ENCODE results near the gene NFIB.

NFIB gene

GRCh38 chr9:14147738-14148137, 166.2 kb downstream of the NFIB start:
- H3K4me2 ChIP-seq (ENCODE audit: low read length), result no peak overlapping the region
- H3K4ac ChIP-seq (ENCODE audit: low read depth, low read length), result no peak overlapping the region
- H3K27ac ChIP-seq (ENCODE audit: low read depth, low read length), result no peak overlapping the region
- DNase-seq, result no peak
- H3K9ac ChIP-seq (ENCODE audit: low read length), result no peak overlapping the region
- no peaks in the 10 kb centered on the region for H3K79me2 ChIP-seq (ENCODE audit: control insufficient read depth, insufficient read depth, low read length)
- no peaks in the 10 kb centered on the region for H3K79me1 ChIP-seq (ENCODE audit: low read length)
- no peak overlapping the region for H2AK5ac ChIP-seq (ENCODE audit: low read length)
- H3K4me1 ChIP-seq (ENCODE audit: control insufficient read depth, low read depth, low read length), result no peaks in the 10 kb centered on the region
- WGBS (ENCODE audit: extremely low coverage, insufficient coverage, low lambda C conversion rate), result no CpG with 5 or more reads among the region's 1 CpG
- H3K4me3 ChIP-seq (ENCODE audit: low read length), result no peak overlapping the region
- H3K56ac ChIP-seq (ENCODE audit: low read length), result no peak overlapping the region
- H2BK120ac ChIP-seq (ENCODE audit: low read depth, low read length), result no peak overlapping the region
- H4K8ac ChIP-seq (ENCODE audit: low read depth, low read length), result no peak overlapping the region
- H4K5ac ChIP-seq (ENCODE audit: low read length), result no peak overlapping the region
- H3K18ac ChIP-seq (ENCODE audit: low read length), result no peak overlapping the region
- no peaks in the 10 kb centered on the region for H3K27me3 ChIP-seq (ENCODE audit: insufficient read depth, low read length, poor library complexity)
- no peak overlapping the region for H2BK5ac ChIP-seq (ENCODE audit: low read length)
- H2BK15ac ChIP-seq (replicated peaks; ENCODE audit: low read depth), result no peak overlapping the region
- no peak overlapping the region for H3K23ac ChIP-seq (ENCODE audit: low read length)
- no peaks in the 10 kb centered on the region for H3K36me3 ChIP-seq (ENCODE audit: control insufficient read depth, insufficient read depth, low read length)

DNA sequence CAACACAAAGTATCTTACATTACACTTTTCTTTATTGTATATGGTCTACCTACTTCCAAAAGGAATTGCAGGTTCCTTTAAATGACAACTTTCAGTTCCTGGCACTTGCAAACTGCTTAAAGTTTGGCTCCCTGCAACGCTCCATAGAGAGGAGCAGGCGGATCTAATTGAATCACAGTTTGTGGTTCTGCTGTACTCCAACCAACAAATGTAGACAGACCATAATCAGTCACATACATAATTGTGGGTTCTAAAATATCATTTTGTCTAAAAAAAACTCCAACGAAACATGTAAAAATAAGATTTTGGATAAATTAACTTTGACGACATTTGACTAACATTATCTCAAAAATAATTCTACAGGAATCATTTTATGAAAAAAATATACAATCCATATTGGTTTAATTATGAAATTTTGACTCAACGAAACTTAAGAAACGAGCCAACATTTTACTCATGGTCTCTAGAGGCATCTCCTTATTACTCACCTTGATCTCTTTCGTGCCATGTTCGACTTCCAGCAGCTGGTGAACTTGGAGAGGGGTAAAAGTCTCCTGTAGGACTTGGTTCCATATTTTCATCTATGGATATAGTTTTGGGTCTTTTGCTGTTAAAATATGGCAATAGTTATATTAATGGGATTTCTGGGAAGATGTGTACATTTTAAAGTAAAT, 167.6 kb downstream of the NFIB start:
- H4K5ac ChIP-seq (ENCODE audit: low read length), result no peak overlapping the region
- no peak overlapping the region for H3K56ac ChIP-seq (ENCODE audit: low read length)
- H3K4me3 ChIP-seq (ENCODE audit: low read length), result no peak overlapping the region
- H3K18ac ChIP-seq (ENCODE audit: low read length), result no peak overlapping the region
- no peak overlapping the region for H2BK15ac ChIP-seq (replicated peaks; ENCODE audit: low read depth)
- H3K4me2 ChIP-seq (ENCODE audit: low read length), result no peak overlapping the region
- no peak overlapping the region for H2BK5ac ChIP-seq (ENCODE audit: low read length)
- H3K36me3 ChIP-seq (ENCODE audit: control insufficient read depth, insufficient read depth, low read length), result no peaks in the 10 kb centered on the region
- no peaks in the 10 kb centered on the region for H3K79me1 ChIP-seq (ENCODE audit: low read length)
- no peaks in the 10 kb centered on the region for H3K79me2 ChIP-seq (ENCODE audit: control insufficient read depth, insufficient read depth, low read length)
- no peaks in the 10 kb centered on the region for H3K27me3 ChIP-seq (ENCODE audit: insufficient read depth, low read length, poor library complexity)
- no peak overlapping the region for H3K27ac ChIP-seq (ENCODE audit: low read depth, low read length)
- H3K4ac ChIP-seq (ENCODE audit: low read depth, low read length), result no peak overlapping the region
- H3K23ac ChIP-seq (ENCODE audit: low read length), result no peak overlapping the region
- H3K9ac ChIP-seq (ENCODE audit: low read length), result no peak overlapping the region
- H3K4me1 ChIP-seq (ENCODE audit: control insufficient read depth, low read depth, low read length), result no peaks in the 10 kb centered on the region
- WGBS (ENCODE audit: extremely low coverage, insufficient coverage, low lambda C conversion rate), result no CpG with 5 or more reads among the region's 8 CpGs
- no peak overlapping the region for H4K8ac ChIP-seq (ENCODE audit: low read depth, low read length)
- no peak overlapping the region for H2BK120ac ChIP-seq (ENCODE audit: low read depth, low read length)
- DNase-seq, result no peak
- no peak overlapping the region for H2AK5ac ChIP-seq (ENCODE audit: low read length)

GRCh38 chr9:14144215-14144614, 169.7 kb downstream of the NFIB start:
- H2BK120ac ChIP-seq (ENCODE audit: low read depth, low read length), result no peak overlapping the region
- H3K56ac ChIP-seq (ENCODE audit: low read length), result no peak overlapping the region
- H4K8ac ChIP-seq (ENCODE audit: low read depth, low read length), result no peak overlapping the region
- no peaks in the 10 kb centered on the region for H3K27me3 ChIP-seq (ENCODE audit: insufficient read depth, low read length, poor library complexity)
- no CpG with 5 or more reads among the region's 3 CpGs for WGBS (ENCODE audit: extremely low coverage, insufficient coverage, low lambda C conversion rate)
- DNase-seq, result no peak
- H3K4me3 ChIP-seq (ENCODE audit: low read length), result no peak overlapping the region
- H2AK5ac ChIP-seq (ENCODE audit: low read length), result no peak overlapping the region
- H2BK15ac ChIP-seq (replicated peaks; ENCODE audit: low read depth), result no peak overlapping the region
- H3K27ac ChIP-seq (ENCODE audit: low read depth, low read length), result no peak overlapping the region
- H4K5ac ChIP-seq (ENCODE audit: low read length), result no peak overlapping the region
- no peaks in the 10 kb centered on the region for H3K79me1 ChIP-seq (ENCODE audit: low read length)
- H3K4ac ChIP-seq (ENCODE audit: low read depth, low read length), result no peak overlapping the region
- no peak overlapping the region for H3K23ac ChIP-seq (ENCODE audit: low read length)
- H3K4me2 ChIP-seq (ENCODE audit: low read length), result no peak overlapping the region
- no peak overlapping the region for H2BK5ac ChIP-seq (ENCODE audit: low read length)
- no peaks in the 10 kb centered on the region for H3K36me3 ChIP-seq (ENCODE audit: control insufficient read depth, insufficient read depth, low read length)
- no peaks in the 10 kb centered on the region for H3K4me1 ChIP-seq (ENCODE audit: control insufficient read depth, low read depth, low read length)
- H3K9ac ChIP-seq (ENCODE audit: low read length), result no peak overlapping the region
- no peaks in the 10 kb centered on the region for H3K79me2 ChIP-seq (ENCODE audit: control insufficient read depth, insufficient read depth, low read length)
- no peak overlapping the region for H3K18ac ChIP-seq (ENCODE audit: low read length)

DNA sequence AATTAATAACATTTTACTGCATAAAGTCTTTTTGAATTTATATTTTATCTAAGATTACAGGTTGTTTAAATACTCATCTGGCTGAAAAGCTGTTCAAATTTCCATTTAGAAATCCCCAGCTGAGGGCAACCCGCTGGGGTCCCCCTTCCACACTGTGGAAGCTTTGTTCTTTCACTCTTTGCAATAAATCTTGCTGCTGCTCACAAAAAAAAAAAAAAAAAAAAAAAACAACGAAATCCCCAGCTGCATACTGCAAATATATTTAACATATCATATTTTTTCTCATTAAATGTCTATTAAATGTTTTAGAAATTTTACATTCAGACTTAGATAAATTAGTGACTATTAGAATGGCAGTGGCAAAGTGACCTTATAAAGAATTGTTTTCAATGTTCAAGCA, 172.2 kb downstream of the NFIB start:
- no peaks in the 10 kb centered on the region for H3K79me1 ChIP-seq (ENCODE audit: low read length)
- no peak overlapping the region for H3K4me3 ChIP-seq (ENCODE audit: low read length)
- no peaks in the 10 kb centered on the region for H3K4me1 ChIP-seq (ENCODE audit: control insufficient read depth, low read depth, low read length)
- no peaks in the 10 kb centered on the region for H3K36me3 ChIP-seq (ENCODE audit: control insufficient read depth, insufficient read depth, low read length)
- H3K4ac ChIP-seq (ENCODE audit: low read depth, low read length), result no peak overlapping the region
- no peak overlapping the region for H3K27ac ChIP-seq (ENCODE audit: low read depth, low read length)
- no CpG with 5 or more reads among the region's 2 CpGs for WGBS (ENCODE audit: extremely low coverage, insufficient coverage, low lambda C conversion rate)
- H2AK5ac ChIP-seq (ENCODE audit: low read length), result no peak overlapping the region
- DNase-seq, result no peak
- no peak overlapping the region for H3K18ac ChIP-seq (ENCODE audit: low read length)
- no peak overlapping the region for H3K9ac ChIP-seq (ENCODE audit: low read length)
- H2BK15ac ChIP-seq (replicated peaks; ENCODE audit: low read depth), result no peak overlapping the region
- H2BK120ac ChIP-seq (ENCODE audit: low read depth, low read length), result no peak overlapping the region
- no peaks in the 10 kb centered on the region for H3K79me2 ChIP-seq (ENCODE audit: control insufficient read depth, insufficient read depth, low read length)
- H3K4me2 ChIP-seq (ENCODE audit: low read length), result no peak overlapping the region
- no peak overlapping the region for H3K56ac ChIP-seq (ENCODE audit: low read length)
- H4K5ac ChIP-seq (ENCODE audit: low read length), result no peak overlapping the region
- no peaks in the 10 kb centered on the region for H3K27me3 ChIP-seq (ENCODE audit: insufficient read depth, low read length, poor library complexity)
- H4K8ac ChIP-seq (ENCODE audit: low read depth, low read length), result no peak overlapping the region
- H3K23ac ChIP-seq (ENCODE audit: low read length), result no peak overlapping the region
- H2BK5ac ChIP-seq (ENCODE audit: low read length), result no peak overlapping the region

DNA sequence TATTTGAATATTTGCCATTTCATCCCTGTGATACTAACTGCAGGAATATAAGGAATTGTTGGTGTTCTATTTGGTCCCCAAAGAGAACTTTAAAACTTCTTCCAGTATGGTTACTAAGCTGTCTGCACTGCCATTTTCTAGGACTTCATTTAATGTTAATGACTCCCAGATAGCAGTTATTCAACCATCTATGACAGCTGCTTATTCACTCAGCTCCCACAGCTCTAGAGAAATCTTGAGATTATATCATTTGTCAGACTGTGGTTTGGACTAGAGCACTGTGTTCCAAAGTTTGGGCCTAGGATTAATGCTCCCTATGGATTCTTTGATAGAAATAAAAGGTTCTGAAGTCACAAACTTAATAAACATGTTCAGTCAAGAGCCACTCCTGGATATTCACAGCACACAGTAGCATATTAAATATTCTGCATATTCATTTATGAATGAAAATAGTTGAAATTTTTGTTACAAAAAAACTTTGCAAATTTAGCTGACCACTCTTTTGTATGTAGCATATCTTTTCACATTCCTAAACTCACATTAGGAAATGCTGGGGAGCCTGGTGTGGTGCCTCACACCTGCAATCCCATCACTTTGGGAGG, 173.7 kb downstream of the NFIB start:
- H2BK15ac ChIP-seq (replicated peaks; ENCODE audit: low read depth), result no peak overlapping the region
- no peak overlapping the region for H3K18ac ChIP-seq (ENCODE audit: low read length)
- H3K4me2 ChIP-seq (ENCODE audit: low read length), result no peak overlapping the region
- H3K4me1 ChIP-seq (ENCODE audit: control insufficient read depth, low read depth, low read length), result no peaks in the 10 kb centered on the region
- H3K4ac ChIP-seq (ENCODE audit: low read depth, low read length), result no peak overlapping the region
- no peaks in the 10 kb centered on the region for H3K79me2 ChIP-seq (ENCODE audit: control insufficient read depth, insufficient read depth, low read length)
- no peaks in the 10 kb centered on the region for H3K27me3 ChIP-seq (ENCODE audit: insufficient read depth, low read length, poor library complexity)
- no peak overlapping the region for H3K23ac ChIP-seq (ENCODE audit: low read length)
- H2BK5ac ChIP-seq (ENCODE audit: low read length), result no peak overlapping the region
- no peaks in the 10 kb centered on the region for H3K79me1 ChIP-seq (ENCODE audit: low read length)
- H4K5ac ChIP-seq (ENCODE audit: low read length), result no peak overlapping the region
- DNase-seq, result no peak
- no peak overlapping the region for H4K8ac ChIP-seq (ENCODE audit: low read depth, low read length)
- H3K27ac ChIP-seq (ENCODE audit: low read depth, low read length), result no peak overlapping the region
- H3K56ac ChIP-seq (ENCODE audit: low read length), result no peak overlapping the region
- no peak overlapping the region for H3K4me3 ChIP-seq (ENCODE audit: low read length)
- H2AK5ac ChIP-seq (ENCODE audit: low read length), result no peak overlapping the region
- H3K9ac ChIP-seq (ENCODE audit: low read length), result no peak overlapping the region
- no peak overlapping the region for H2BK120ac ChIP-seq (ENCODE audit: low read depth, low read length)
- no peaks in the 10 kb centered on the region for H3K36me3 ChIP-seq (ENCODE audit: control insufficient read depth, insufficient read depth, low read length)

DNA sequence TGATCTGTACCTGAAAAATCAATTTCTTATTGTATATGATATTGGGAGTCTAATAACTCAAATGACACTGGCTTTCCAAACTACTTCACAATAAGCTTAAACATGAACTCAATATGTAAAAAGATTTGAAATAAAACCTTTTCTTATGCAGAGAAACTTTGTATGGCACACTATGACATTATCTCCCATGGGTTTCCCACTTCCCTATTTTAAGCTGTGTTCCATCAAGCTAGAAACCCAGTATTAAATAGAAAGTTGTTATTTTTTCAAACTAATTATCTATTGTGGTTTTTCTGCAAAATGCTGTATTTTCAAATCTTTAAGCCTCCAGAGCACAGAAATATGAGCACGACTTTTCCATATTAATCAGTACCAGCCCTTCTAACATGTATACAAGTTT, 174.7 kb downstream of the NFIB start:
- Histone ChIP-seq H3K4me1 (ENCODE audit: control insufficient read depth, low read depth, low read length) (no peaks in the 10 kb centered on the region), H3K27ac (ENCODE audit: low read depth, low read length) (no peak overlapping the region), H3K18ac (ENCODE audit: low read length) (no peak overlapping the region), H3K36me3 (ENCODE audit: control insufficient read depth, insufficient read depth, low read length) (no peaks in the 10 kb centered on the region), H2BK15ac (replicated peaks; ENCODE audit: low read depth) (no peak overlapping the region), H4K8ac (ENCODE audit: low read depth, low read length) (no peak overlapping the region), H3K4me2 (ENCODE audit: low read length) (no peak overlapping the region), H2BK120ac (ENCODE audit: low read depth, low read length) (no peak overlapping the region), H3K4ac (ENCODE audit: low read depth, low read length) (no peak overlapping the region), H3K4me3 (ENCODE audit: low read length) (no peak overlapping the region), H3K56ac (ENCODE audit: low read length) (no peak overlapping the region), H3K9ac (ENCODE audit: low read length) (no peak overlapping the region), H3K79me1 (ENCODE audit: low read length) (no peaks in the 10 kb centered on the region), H3K23ac (ENCODE audit: low read length) (no peak overlapping the region), H4K5ac (ENCODE audit: low read length) (no peak overlapping the region), H3K79me2 (ENCODE audit: control insufficient read depth, insufficient read depth, low read length) (no peaks in the 10 kb centered on the region), H2AK5ac (ENCODE audit: low read length) (no peak overlapping the region), H2BK5ac (ENCODE audit: low read length) (no peak overlapping the region), H3K27me3 (ENCODE audit: insufficient read depth, low read length, poor library complexity) (no peaks in the 10 kb centered on the region)
- DNase-seq, result no peak
- no CpG with 5 or more reads among the region's 1 CpG for WGBS (ENCODE audit: extremely low coverage, insufficient coverage, low lambda C conversion rate)

All from mesendoderm (in vitro differentiated cells).